Thoracic aorta (tissue), 2 donors: ENCODE data around the gene RER1. TPM values are rescaled to one million over a fixed set of nuclear protein-coding genes. Genes with fewer than 3 reads are reported as not detected.

ENCODE experiments used
- ATAC-seq: fragments of 150-250 bp; one replicate; pipeline ENCODE4 v1.8.0; 2017; ENCODE audit warnings: low read depth; ENCODE audit not compliant: insufficient number of reproducible peaks, low FRiP score
- DNase-seq: peaks from one replicate; pipeline ENCODE4 v3.0.0-alpha.2; 2020; ENCODE audit warnings: low spot score
- H3K27ac ChIP-seq, 2 donors: fragments of 200-600 bp; sonication (generic); 1 replicate in 1 of 2; 2 replicates in 1 of 2; pipeline ENCODE4 v1.5.1; 2016; ENCODE audit warnings: mild to moderate bottlenecking in 2 of 2, moderate library complexity in 2 of 2
- H3K27me3 ChIP-seq: fragments of 200-600 bp; sonication (generic); replicated peaks from 2 replicates; pipeline ENCODE4 v1.6.0; 2016; ENCODE audit warnings: mild to moderate bottlenecking; ENCODE audit not compliant: insufficient read depth
- H3K36me3 ChIP-seq: fragments of 200-600 bp; sonication (generic); one replicate; pipeline ENCODE4 v1.5.1; 2016
- H3K4me1 ChIP-seq, 2 donors: fragments of 200-600 bp; sonication (generic); 1 replicate in 1 of 2; 2 replicates in 1 of 2; pipeline versions ENCODE4 v1.5.1 to v1.6.0; 2016; ENCODE audit warnings: low read depth in 2 of 2, mild to moderate bottlenecking in 1 of 2; ENCODE audit not compliant: control insufficient read depth in 1 of 2
- H3K4me3 ChIP-seq: fragments of 200-600 bp; sonication (generic); 2 replicates; pipeline ENCODE4 v1.5.1; 2016; ENCODE audit warnings: mild to moderate bottlenecking
- H3K9me3 ChIP-seq: fragments of 200-600 bp; sonication (generic); 2 replicates; pipeline ENCODE4 v1.5.1; 2016
- CTCF ChIP-seq: fragments of 200-600 bp; sonication (generic); IDR thresholded peaks from one replicate; pipeline ENCODE4 v1.5.1; 2019; ENCODE audit warnings: antibody characterized with exemption
- total RNA-seq, 2 donors: library from RNA; depleted of rRNA; stranded (reverse); fragments of >200 nt; gene quantifications; one replicate each; pipeline versions ENCODE4 v1.1.0 to v1.2.3, GENCODE V29; 2016

Gene RER1
- total RNA-seq, 2 donors from 2014 or later = 68.6 to 76.3 TPM

GRCh38 chr1:2412773-2413494, 21.3 kb downstream of the RER1 start:
- TF ChIP-seq CTCF = no peak

GRCh38 chr1:2413495-2414296, 22.1 kb downstream of the RER1 start:
- Histone ChIP-seq H3K27me3 (no peaks in the 10 kb centered on the region), H3K36me3 (no peaks in the 10 kb centered on the region), H3K9me3 (no peaks in the 10 kb centered on the region), H3K27ac (peak overlapping the region; percentile 67 to 82), H3K4me3 (peak overlapping the region; percentile 98), H3K4me1 (peaks cover 13 to 28% of the 10 kb centered on the region in 2 donors)
- ATAC-seq (no peak), DNase-seq (no peak)
- no peak for TF ChIP-seq CTCF

More at GRCh38 chr1:2412773-2413494, 21.3 kb downstream of the RER1 start:
- peak overlapping the region; percentile 98 for H3K4me3 ChIP-seq
- H3K27ac ChIP-seq = peak overlapping the region; percentile 67 to 82
- DNase-seq (no peak), ATAC-seq (no peak)
- H3K36me3 ChIP-seq = peaks cover 7% of the 10 kb centered on the region
- no peaks in the 10 kb centered on the region for H3K27me3 ChIP-seq
- no peaks in the 10 kb centered on the region for H3K9me3 ChIP-seq
- peaks cover 13 to 28% of the 10 kb centered on the region in 2 donors for H3K4me1 ChIP-seq

GRCh38 chr1:2414297-2414958, 22.8 kb downstream of the RER1 start:
- DNase-seq (no peak), ATAC-seq (no peak)
- H3K36me3 ChIP-seq = no peaks in the 10 kb centered on the region
- H3K4me3 ChIP-seq = peak overlapping the region; percentile 37
- TF ChIP-seq CTCF = peak; percentile 92
- H3K4me1 ChIP-seq = peaks cover 13 to 28% of the 10 kb centered on the region in 2 donors
- no peak overlapping the region for H3K27ac ChIP-seq
- H3K9me3 ChIP-seq = no peaks in the 10 kb centered on the region
- H3K27me3 ChIP-seq = no peaks in the 10 kb centered on the region

GRCh38 chr1:2415337-2415736, 23.7 kb downstream of the RER1 start:
- no peak overlapping the region for H3K27ac ChIP-seq
- peaks cover 13 to 28% of the 10 kb centered on the region in 2 donors for H3K4me1 ChIP-seq
- no peak for ATAC-seq
- no peak for TF ChIP-seq CTCF
- no peak for DNase-seq
- no peaks in the 10 kb centered on the region for H3K9me3 ChIP-seq
- no peak overlapping the region for H3K4me3 ChIP-seq
- no peaks in the 10 kb centered on the region for H3K27me3 ChIP-seq
- H3K36me3 ChIP-seq = no peaks in the 10 kb centered on the region

GRCh38 chr1:2415801-2416208, 24.2 kb downstream of the RER1 start:
- Histone ChIP-seq H3K9me3 (no peaks in the 10 kb centered on the region), H3K27ac (no peak overlapping the region), H3K36me3 (no peaks in the 10 kb centered on the region), H3K4me3 (no peak overlapping the region), H3K27me3 (no peaks in the 10 kb centered on the region), H3K4me1 (peaks cover 13 to 28% of the 10 kb centered on the region in 2 donors)
- TF ChIP-seq CTCF = no peak
- ATAC-seq (no peak), DNase-seq (no peak)
